DOHH2 (cell line): ENCODE results near the gene EGFLAM.

Experiments used
- EZH2phosphoT487 ChIP-seq: fragments of 200-600 bp; sonication (generic); IDR thresholded peaks from 2 replicates; pipeline ENCODE4 v1.6.1; 2017; ENCODE audit warnings: borderline replicate concordance, mild to moderate bottlenecking, antibody characterized with exemption, low read length, moderate library complexity, mixed read lengths
- TF ChIP-seq, protein P1 (sequence below): fragments of 200-600 bp; sonication (generic); IDR thresholded peaks from one replicate; pipeline ENCODE4 v1.5.1; 2014; ENCODE audit warnings: antibody characterized with exemption, mild to moderate bottlenecking, low read depth, low read length; ENCODE audit not compliant: poor library complexity, severe bottlenecking

DNA sequence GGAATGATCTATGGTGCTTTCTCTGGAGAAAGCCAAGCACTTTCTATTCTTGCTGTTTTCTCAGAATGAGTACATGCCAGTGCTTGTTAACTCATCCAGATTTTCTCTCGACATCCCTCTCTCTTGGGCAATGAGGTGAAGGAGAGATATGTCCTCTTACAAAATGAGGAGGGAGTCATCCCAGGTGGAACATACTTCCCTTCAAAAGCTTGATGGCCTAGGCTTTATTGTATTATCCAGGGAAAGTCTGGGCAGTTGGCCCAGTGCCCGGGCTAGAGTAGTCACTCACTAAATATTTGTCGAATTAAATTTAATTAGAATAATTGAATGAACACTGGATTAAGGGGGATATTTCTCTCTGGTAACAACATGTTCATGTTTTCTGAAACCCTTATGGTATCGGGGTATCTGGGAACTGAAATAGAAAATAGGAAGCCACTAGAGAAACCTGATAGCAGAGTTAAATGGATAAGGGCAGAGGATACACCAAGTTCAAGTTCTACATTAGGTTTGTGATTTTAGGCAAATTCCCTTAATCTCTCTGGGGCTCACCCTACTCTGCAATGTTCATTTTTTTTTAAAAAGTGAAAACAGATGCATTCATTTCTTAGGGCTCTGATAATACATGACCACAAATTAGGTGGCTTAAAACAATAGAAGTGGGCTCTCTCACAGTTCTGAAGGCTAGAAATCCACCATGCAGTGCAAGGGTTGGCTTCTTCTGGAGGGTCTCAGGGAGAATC is 198.5 kb downstream of the EGFLAM start:
- TF ChIP-seq, protein P1, sequence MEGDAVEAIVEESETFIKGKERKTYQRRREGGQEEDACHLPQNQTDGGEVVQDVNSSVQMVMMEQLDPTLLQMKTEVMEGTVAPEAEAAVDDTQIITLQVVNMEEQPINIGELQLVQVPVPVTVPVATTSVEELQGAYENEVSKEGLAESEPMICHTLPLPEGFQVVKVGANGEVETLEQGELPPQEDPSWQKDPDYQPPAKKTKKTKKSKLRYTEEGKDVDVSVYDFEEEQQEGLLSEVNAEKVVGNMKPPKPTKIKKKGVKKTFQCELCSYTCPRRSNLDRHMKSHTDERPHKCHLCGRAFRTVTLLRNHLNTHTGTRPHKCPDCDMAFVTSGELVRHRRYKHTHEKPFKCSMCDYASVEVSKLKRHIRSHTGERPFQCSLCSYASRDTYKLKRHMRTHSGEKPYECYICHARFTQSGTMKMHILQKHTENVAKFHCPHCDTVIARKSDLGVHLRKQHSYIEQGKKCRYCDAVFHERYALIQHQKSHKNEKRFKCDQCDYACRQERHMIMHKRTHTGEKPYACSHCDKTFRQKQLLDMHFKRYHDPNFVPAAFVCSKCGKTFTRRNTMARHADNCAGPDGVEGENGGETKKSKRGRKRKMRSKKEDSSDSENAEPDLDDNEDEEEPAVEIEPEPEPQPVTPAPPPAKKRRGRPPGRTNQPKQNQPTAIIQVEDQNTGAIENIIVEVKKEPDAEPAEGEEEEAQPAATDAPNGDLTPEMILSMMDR, result no peak
- TF ChIP-seq EZH2phosphoT487, result no peak
